HL-60 (cell line): Measurements from ENCODE around the gene SLC35D1.
"Not testable (repeated sequence)": the region's sequence is repeated elsewhere in the genome, so short reads cannot be mapped to it uniquely, and the experiment has no call there.

Experiments used
- DNase-seq, 2 experiments: peaks; one replicate each; pipeline ENCODE4 v3.0.0-alpha.2; 2010 to 2020; ENCODE audit warnings: low read depth in 1 of 2, low spot score in 1 of 2
- H3K27ac ChIP-seq: fragments of 250-450 bp; sonication (Bioruptor Pico); replicated peaks from 2 replicates; pipeline ENCODE4 v1.5.1; 2020; ENCODE audit warnings: mild to moderate bottlenecking, moderate library complexity
- H3K27me3 ChIP-seq: fragments of 250-450 bp; sonication (Bioruptor Pico); 2 replicates; pipeline ENCODE4 v1.5.1; 2021; ENCODE audit warnings: mild to moderate bottlenecking, moderate library complexity; ENCODE audit not compliant: insufficient read depth, poor library complexity, severe bottlenecking
- H3K4me3 ChIP-seq: replicated peaks from 2 replicates; pipeline ENCODE4 v1.5.1; 2011; ENCODE audit warnings: mild to moderate bottlenecking, control low read depth, low read length; ENCODE audit not compliant: insufficient read depth
- GABPA ChIP-seq: IDR thresholded peaks from 2 replicates; pipeline ENCODE4 v1.6.1; 2012; ENCODE audit warnings: low read depth
- POLR2AphosphoS5 ChIP-seq: IDR thresholded peaks from 2 replicates; pipeline ENCODE4 v1.6.1; 2012; ENCODE audit warnings: low read depth
- SPI1 ChIP-seq: IDR thresholded peaks from 2 replicates; pipeline ENCODE4 v1.6.1; 2012; ENCODE audit warnings: low read depth, mild to moderate bottlenecking, borderline replicate concordance
- TF ChIP-seq, protein P1 (sequence below): IDR thresholded peaks from one replicate; pipeline ENCODE4 v1.5.1; 2011; ENCODE audit warnings: low read length, control low read depth, inconsistent platforms; ENCODE audit not compliant: insufficient read depth
- TF ChIP-seq, protein P2 (sequence below): IDR thresholded peaks from 2 replicates; pipeline ENCODE4 v1.6.1; 2012; ENCODE audit warnings: low read depth; ENCODE audit not compliant: insufficient replicate concordance

SLC35D1 gene

DNA sequence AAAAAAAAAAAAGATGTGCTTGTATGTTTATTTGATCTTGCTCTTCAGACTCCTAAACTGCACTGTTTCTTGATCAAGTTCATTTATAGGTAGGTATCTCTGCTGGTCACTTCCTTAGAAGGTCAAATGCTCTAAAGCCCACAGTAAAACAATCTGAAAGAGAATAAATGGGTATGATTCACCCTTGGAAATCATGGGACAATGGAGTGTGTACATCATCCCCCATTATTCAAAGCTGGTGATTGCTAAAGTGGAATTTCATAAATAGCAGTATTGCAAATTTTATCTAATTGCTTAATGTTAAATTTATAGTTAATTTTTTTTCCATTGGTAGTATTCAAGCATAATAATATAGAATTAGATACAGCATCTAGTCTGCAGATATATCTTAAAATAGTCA is 75.7 kb downstream of the SLC35D1 start:
- TF ChIP-seq POLR2AphosphoS5 (no peak), GABPA (no peak), SPI1 (no peak)
- TF ChIP-seq, protein P1, sequence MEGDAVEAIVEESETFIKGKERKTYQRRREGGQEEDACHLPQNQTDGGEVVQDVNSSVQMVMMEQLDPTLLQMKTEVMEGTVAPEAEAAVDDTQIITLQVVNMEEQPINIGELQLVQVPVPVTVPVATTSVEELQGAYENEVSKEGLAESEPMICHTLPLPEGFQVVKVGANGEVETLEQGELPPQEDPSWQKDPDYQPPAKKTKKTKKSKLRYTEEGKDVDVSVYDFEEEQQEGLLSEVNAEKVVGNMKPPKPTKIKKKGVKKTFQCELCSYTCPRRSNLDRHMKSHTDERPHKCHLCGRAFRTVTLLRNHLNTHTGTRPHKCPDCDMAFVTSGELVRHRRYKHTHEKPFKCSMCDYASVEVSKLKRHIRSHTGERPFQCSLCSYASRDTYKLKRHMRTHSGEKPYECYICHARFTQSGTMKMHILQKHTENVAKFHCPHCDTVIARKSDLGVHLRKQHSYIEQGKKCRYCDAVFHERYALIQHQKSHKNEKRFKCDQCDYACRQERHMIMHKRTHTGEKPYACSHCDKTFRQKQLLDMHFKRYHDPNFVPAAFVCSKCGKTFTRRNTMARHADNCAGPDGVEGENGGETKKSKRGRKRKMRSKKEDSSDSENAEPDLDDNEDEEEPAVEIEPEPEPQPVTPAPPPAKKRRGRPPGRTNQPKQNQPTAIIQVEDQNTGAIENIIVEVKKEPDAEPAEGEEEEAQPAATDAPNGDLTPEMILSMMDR, result no peak
- Histone ChIP-seq H3K27me3 (no peaks in the 10 kb centered on the region), H3K27ac (no peak overlapping the region), H3K4me3 (no peak overlapping the region)
- no peak for DNase-seq

DNA sequence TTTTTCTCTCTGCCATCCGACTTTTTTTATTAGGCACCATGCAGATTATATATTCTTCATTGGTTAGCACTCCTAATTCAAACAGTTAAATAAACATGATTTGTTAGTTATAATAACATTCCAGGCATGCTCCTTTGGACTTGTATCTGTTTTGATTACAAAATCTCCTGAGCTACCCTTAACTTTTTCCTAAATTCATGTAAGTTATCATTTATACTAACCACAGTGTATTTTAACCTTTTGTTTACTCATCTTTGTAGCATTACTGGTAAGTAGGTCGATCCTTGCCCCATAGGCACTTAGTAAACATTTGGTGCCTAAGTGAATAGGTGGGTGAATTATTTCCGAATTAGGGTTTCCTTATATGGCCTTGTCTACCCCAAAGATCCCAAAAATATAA is 85.4 kb downstream of the SLC35D1 start:
- H3K27ac ChIP-seq, result no peak overlapping the region
- TF ChIP-seq POLR2AphosphoS5 (no peak), GABPA (no peak), SPI1 (no peak)
- TF ChIP-seq, protein P2, sequence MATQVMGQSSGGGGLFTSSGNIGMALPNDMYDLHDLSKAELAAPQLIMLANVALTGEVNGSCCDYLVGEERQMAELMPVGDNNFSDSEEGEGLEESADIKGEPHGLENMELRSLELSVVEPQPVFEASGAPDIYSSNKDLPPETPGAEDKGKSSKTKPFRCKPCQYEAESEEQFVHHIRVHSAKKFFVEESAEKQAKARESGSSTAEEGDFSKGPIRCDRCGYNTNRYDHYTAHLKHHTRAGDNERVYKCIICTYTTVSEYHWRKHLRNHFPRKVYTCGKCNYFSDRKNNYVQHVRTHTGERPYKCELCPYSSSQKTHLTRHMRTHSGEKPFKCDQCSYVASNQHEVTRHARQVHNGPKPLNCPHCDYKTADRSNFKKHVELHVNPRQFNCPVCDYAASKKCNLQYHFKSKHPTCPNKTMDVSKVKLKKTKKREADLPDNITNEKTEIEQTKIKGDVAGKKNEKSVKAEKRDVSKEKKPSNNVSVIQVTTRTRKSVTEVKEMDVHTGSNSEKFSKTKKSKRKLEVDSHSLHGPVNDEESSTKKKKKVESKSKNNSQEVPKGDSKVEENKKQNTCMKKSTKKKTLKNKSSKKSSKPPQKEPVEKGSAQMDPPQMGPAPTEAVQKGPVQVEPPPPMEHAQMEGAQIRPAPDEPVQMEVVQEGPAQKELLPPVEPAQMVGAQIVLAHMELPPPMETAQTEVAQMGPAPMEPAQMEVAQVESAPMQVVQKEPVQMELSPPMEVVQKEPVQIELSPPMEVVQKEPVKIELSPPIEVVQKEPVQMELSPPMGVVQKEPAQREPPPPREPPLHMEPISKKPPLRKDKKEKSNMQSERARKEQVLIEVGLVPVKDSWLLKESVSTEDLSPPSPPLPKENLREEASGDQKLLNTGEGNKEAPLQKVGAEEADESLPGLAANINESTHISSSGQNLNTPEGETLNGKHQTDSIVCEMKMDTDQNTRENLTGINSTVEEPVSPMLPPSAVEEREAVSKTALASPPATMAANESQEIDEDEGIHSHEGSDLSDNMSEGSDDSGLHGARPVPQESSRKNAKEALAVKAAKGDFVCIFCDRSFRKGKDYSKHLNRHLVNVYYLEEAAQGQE, result no peak
- TF ChIP-seq, protein P1, result no peak
- no peaks in the 10 kb centered on the region for H3K27me3 ChIP-seq
- H3K4me3 ChIP-seq, result no peak overlapping the region
- DNase-seq, result no peak

DNA sequence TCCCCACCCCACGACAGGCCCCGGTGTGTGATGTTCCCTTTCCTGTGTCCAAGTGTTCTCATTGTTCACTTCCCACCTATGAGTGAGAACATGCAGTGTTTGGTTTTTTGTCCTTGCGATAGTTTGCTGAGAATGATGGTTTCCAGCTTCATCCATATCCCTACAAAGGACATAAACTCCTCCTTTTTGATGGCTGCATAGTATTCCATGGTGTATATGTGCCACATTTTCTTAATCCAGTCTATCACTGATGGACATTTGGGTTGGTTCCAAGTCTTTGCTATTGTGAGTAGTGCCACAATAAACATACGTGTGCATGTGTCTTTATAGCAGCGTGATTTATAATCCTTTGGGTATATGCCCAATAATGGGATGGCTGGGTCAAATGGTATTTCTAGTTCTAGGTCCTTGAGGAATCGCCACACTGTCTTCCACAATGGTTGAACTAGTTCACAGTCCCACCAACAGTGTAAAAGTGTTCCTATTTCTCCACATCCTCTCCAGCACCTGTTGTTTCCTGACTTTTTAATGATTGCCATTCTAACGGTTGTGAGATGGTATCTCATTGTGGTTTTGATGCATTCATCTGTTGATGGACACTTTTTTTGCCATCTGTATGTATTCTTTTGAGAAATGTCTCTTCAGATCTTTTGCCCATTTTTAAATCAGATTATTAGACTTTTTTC is 87.6 kb downstream of the SLC35D1 start:
- H3K4me3 ChIP-seq, H3K27me3 ChIP-seq, H3K27ac ChIP-seq, DNase-seq: not testable (repeated sequence)

DNA sequence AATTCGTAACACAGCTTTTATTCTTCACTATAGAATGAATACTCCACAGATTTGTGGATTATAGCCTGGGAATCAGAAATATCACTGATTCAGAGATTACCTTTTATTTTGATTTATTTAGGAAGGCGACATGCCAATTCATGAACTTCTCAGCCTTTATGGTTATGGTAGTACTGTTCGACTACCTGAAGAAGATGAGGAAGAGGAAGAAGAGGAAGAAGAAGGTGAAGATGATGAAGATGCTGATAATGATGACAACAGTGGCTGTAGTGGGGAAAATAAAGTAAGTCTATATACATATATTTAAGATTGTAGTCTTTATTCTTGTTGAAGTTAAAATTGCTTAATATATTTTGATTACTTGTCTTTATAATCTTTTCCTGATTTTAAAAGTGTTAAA is 96.0 kb downstream of the SLC35D1 start:
- Histone ChIP-seq H3K27ac (no peak overlapping the region), H3K4me3 (no peak overlapping the region), H3K27me3 (no peaks in the 10 kb centered on the region)
- TF ChIP-seq POLR2AphosphoS5, result no peak
- TF ChIP-seq SPI1, result no peak
- TF ChIP-seq, protein P2, result no peak
- no peak for TF ChIP-seq GABPA
- TF ChIP-seq, protein P1, result no peak
- DNase-seq, result no peak
